NCI-H2107 (cell line): ENCODE results near the gene ZNF710.
"Not testable (repeated sequence)": the region's sequence is repeated elsewhere in the genome, so short reads cannot be mapped to it uniquely, and the experiment has no call there.

ENCODE experiments used
- DNase-seq: peaks from one replicate; lab custom pipeline; 2025; lab: John Stamatoyannopoulos, UW

ZNF710 gene

GRCh38 chr15:90104551-90104950 is 103.4 kb downstream of the ZNF710 start:
- DNase-seq: no peak

- no peak for DNase-seq
Observed at GRCh38 chr15:90105521-90105920, 104.4 kb downstream of the ZNF710 start.

GRCh38 chr15:90106522-90107117 is 105.5 kb downstream of the ZNF710 start:
- no peak for DNase-seq

GRCh38 chr15:90108038-90108437 is 106.9 kb downstream of the ZNF710 start:
- not testable (repeated sequence) for DNase-seq

- not testable (repeated sequence) for DNase-seq
Observed at GRCh38 chr15:90109163-90109751, 108.1 kb downstream of the ZNF710 start.

GRCh38 chr15:90113166-90113565 is 112.0 kb downstream of the ZNF710 start:
- DNase-seq: no peak

- DNase-seq: no peak
Observed at GRCh38 chr15:90114451-90114901, 113.4 kb downstream of the ZNF710 start.

- DNase-seq: no peak
Observed at GRCh38 chr15:90115783-90116182, 114.7 kb downstream of the ZNF710 start.

- DNase-seq: no peak
Observed at GRCh38 chr15:90119367-90119766, 118.2 kb downstream of the ZNF710 start.

- no peak for DNase-seq
Observed at GRCh38 chr15:90121086-90121485, 120.0 kb downstream of the ZNF710 start.

- no peak for DNase-seq
Observed at GRCh38 chr15:90124507-90124906, 123.4 kb downstream of the ZNF710 start.

GRCh38 chr15:90126022-90126421 is 124.9 kb downstream of the ZNF710 start:
- no peak for DNase-seq

- no peak for DNase-seq
Observed at GRCh38 chr15:90126596-90127435, 125.7 kb downstream of the ZNF710 start.

GRCh38 chr15:90130291-90130690 is 129.2 kb downstream of the ZNF710 start:
- DNase-seq: no peak
